Vagina (tissue), 2 donors: ENCODE measurements around the gene ANXA2R.

ENCODE experiments used
- POLR2A ChIP-seq, 2 donors: fragments of 450-650 bp; IDR thresholded peaks; one replicate each; pipeline ENCODE4 v1.6.1; 2017; ENCODE audit warnings: antibody characterized with exemption in 2 of 2, mild to moderate bottlenecking in 2 of 2, moderate library complexity in 2 of 2
- TF ChIP-seq, protein P1 (sequence below), 3 experiments: fragments of 450-650 bp in 2 of 3; fragments of 200-600 bp in 1 of 3; sonication (generic) in 1 of 3; IDR thresholded peaks; one replicate each; pipeline ENCODE4 v1.5.1; 2017 to 2019; ENCODE audit warnings: antibody characterized with exemption in 3 of 3, mild to moderate bottlenecking in 2 of 3, moderate library complexity in 2 of 3

DNA sequence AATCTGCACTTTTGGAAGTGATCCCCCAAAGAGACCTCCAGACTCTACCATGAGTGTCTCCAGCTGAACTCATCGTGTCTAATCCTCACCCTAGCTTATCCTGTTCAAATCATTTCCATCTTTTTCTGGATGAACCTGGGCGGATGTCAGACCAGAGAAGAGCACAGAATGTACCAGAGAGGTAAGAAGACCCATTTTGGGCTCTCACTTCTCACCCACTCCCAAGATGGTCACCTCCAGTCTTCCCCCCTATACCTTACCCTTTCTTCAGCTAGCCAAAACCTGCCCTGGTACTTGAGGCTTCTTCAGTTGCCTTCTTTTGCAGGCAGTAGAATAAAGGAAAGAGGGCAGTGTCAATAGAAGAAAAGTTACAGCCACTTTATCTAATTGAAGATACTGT, 27.9 kb upstream of the ANXA2R start:
- TF ChIP-seq, protein P1, sequence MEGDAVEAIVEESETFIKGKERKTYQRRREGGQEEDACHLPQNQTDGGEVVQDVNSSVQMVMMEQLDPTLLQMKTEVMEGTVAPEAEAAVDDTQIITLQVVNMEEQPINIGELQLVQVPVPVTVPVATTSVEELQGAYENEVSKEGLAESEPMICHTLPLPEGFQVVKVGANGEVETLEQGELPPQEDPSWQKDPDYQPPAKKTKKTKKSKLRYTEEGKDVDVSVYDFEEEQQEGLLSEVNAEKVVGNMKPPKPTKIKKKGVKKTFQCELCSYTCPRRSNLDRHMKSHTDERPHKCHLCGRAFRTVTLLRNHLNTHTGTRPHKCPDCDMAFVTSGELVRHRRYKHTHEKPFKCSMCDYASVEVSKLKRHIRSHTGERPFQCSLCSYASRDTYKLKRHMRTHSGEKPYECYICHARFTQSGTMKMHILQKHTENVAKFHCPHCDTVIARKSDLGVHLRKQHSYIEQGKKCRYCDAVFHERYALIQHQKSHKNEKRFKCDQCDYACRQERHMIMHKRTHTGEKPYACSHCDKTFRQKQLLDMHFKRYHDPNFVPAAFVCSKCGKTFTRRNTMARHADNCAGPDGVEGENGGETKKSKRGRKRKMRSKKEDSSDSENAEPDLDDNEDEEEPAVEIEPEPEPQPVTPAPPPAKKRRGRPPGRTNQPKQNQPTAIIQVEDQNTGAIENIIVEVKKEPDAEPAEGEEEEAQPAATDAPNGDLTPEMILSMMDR (IDR thresholded peaks at IDR 0.05): no peak
- no peak for TF ChIP-seq POLR2A (IDR thresholded peaks at IDR 0.05)
